Upper lobe of left lung (tissue), 6 donors: Measurements from ENCODE around the gene ARHGAP24. TPM values are rescaled to one million over a fixed set of nuclear protein-coding genes. Genes with fewer than 3 reads are reported as not detected.

Experiments
- ATAC-seq, 2 donors: fragments of 200-7000 bp; cut with Tn5 transposase; one replicate each; pipeline ENCODE4 v1.9.1; 2022; ENCODE audit warnings: mild to moderate bottlenecking in 2 of 2, moderate library complexity in 2 of 2; ENCODE audit not compliant: low FRiP score in 2 of 2
- DNase-seq, 2 donors: peaks; one replicate each; pipeline ENCODE4 v3.0.0-alpha.2; 2019 to 2020
- H3K27ac ChIP-seq, 4 donors: fragments of 200-600 bp; sonication (generic); one replicate each; pipeline ENCODE4 v1.5.1; 2016 to 2019
- H3K27me3 ChIP-seq, 4 donors: fragments of 200-600 bp; sonication (generic); one replicate each; pipeline ENCODE4 v1.5.1; 2017 to 2019
- H3K36me3 ChIP-seq, 4 donors: fragments of 200-600 bp; sonication (generic); one replicate each; pipeline ENCODE4 v1.5.1; 2016 to 2019
- H3K4me1 ChIP-seq, 4 donors: fragments of 200-600 bp; sonication (generic); one replicate each; pipeline ENCODE4 v1.5.1; 2018 to 2019
- H3K4me3 ChIP-seq, 4 donors: fragments of 200-600 bp; sonication (generic); one replicate each; pipeline ENCODE4 v1.5.1; 2017 to 2019; ENCODE audit warnings: mild to moderate bottlenecking in 2 of 4, moderate library complexity in 1 of 4
- H3K9me3 ChIP-seq, 4 donors: fragments of 200-600 bp; sonication (generic); one replicate each; pipeline ENCODE4 v1.5.1; 2018 to 2019
- CTCF ChIP-seq, 6 experiments: fragments of 450-650 bp in 4 of 6; fragments of 200-600 bp in 2 of 6; sonication (generic) in 2 of 6; IDR thresholded peaks; one replicate each; pipeline ENCODE4 v1.5.1; 2016 to 2019; ENCODE audit warnings: antibody characterized with exemption in 6 of 6
- EP300 ChIP-seq, 4 donors: sonication (generic); formaldehyde crosslinking; IDR thresholded peaks; one replicate each; pipeline ENCODE4 v1.5.1; 2017; ENCODE audit warnings: antibody characterized with exemption in 4 of 4, control low read depth in 2 of 4
- POLR2A ChIP-seq, 4 donors: fragments of 450-650 bp; IDR thresholded peaks; one replicate each; pipeline ENCODE4 v1.5.1; 2016 to 2017; ENCODE audit warnings: antibody characterized with exemption in 4 of 4, mild to moderate bottlenecking in 2 of 4
- POLR2AphosphoS5 ChIP-seq, 2 donors: sonication (generic); formaldehyde crosslinking; IDR thresholded peaks; one replicate each; pipeline ENCODE4 v1.5.1; 2017; ENCODE audit warnings: antibody characterized with exemption in 2 of 2
- WGBS, 2 donors: methylation state at CpG; one replicate each; pipeline ENCODE4 v1.1.5; 2017 to 2018; 5-methylcytosine and 5-hydroxymethylcytosine counted together
- total RNA-seq, 6 donors: library from RNA; depleted of rRNA in 4 of 6; stranded (reverse); fragments of >200 nt in 4 of 6; gene quantifications; one replicate each; pipeline versions ENCODE4 v1.1.0 to v1.2.1, GENCODE V29; 2016 to 2021
- donor health status: DM: no; HTN: no; CAD: no; lungs with moderate emphysema.
- donor health status: DM: no; HTN: yes; CAD: no; lungs with severe emphysema.

ARHGAP24 gene
- total RNA-seq, 6 donors from 2014 or later, result 26.4 to 92.2 (median 52.4) TPM

GRCh38 chr4:85708468-85708867, 233.5 kb downstream of the ARHGAP24 start:
- ATAC-seq (no peak), DNase-seq (no peak)
- Histone ChIP-seq H3K36me3 (no peaks in the 10 kb centered on the region), H3K9me3 (no peaks in the 10 kb centered on the region), H3K4me3 (no peak overlapping the region), H3K4me1 (no peaks in the 10 kb centered on the region), H3K27ac (no peak overlapping the region), H3K27me3 (no peaks in the 10 kb centered on the region)
- 51% methylated on average over 5 of the region's 5 CpGs for WGBS, 2 donors
- TF ChIP-seq CTCF (IDR thresholded peaks at IDR 0.05), result no peak
- TF ChIP-seq POLR2AphosphoS5 (IDR thresholded peaks at IDR 0.05), result no peak
- no peak for TF ChIP-seq POLR2A (IDR thresholded peaks at IDR 0.05)
- TF ChIP-seq EP300 (IDR thresholded peaks at IDR 0.05), result no peak

- Histone ChIP-seq H3K36me3 (no peaks in the 10 kb centered on the region), H3K9me3 (no peaks in the 10 kb centered on the region), H3K27me3 (no peaks in the 10 kb centered on the region), H3K4me3 (no peak overlapping the region), H3K4me1 (no peaks in the 10 kb centered on the region), H3K27ac (no peak overlapping the region)
- DNase-seq (no peak), ATAC-seq (no peak)
- TF ChIP-seq POLR2AphosphoS5 (IDR thresholded peaks at IDR 0.05) (no peak), CTCF (IDR thresholded peaks at IDR 0.05) (no peak), POLR2A (IDR thresholded peaks at IDR 0.05) (no peak), EP300 (IDR thresholded peaks at IDR 0.05) (no peak)
- 92 to 95% methylated on average over 5 of the region's 5 CpGs for WGBS, 2 donors
These were observed 238.1 kb downstream of the ARHGAP24 start for GRCh38 chr4:85713005-85713404.

- DNase-seq (no peak), ATAC-seq (peak in 1 of 2 donors; percentile 26)
- Histone ChIP-seq H3K4me3 (no peak overlapping the region), H3K36me3 (no peaks in the 10 kb centered on the region), H3K4me1 (no peaks in the 10 kb centered on the region), H3K27me3 (no peaks in the 10 kb centered on the region), H3K9me3 (no peaks in the 10 kb centered on the region), H3K27ac (no peak overlapping the region)
- WGBS, 2 donors, result 51 to 53% methylated on average over 3 of the region's 3 CpGs
- no peak for TF ChIP-seq CTCF (IDR thresholded peaks at IDR 0.05)
- no peak for TF ChIP-seq POLR2AphosphoS5 (IDR thresholded peaks at IDR 0.05)
- no peak for TF ChIP-seq EP300 (IDR thresholded peaks at IDR 0.05)
- no peak for TF ChIP-seq POLR2A (IDR thresholded peaks at IDR 0.05)
These were observed 241.2 kb downstream of the ARHGAP24 start for GRCh38 chr4:85715991-85716737.

- ATAC-seq (no peak), DNase-seq (no peak)
- WGBS, 2 donors, result 86 to 88% methylated on average over 1 of the region's 1 CpG
- H3K9me3 ChIP-seq, result no peaks in the 10 kb centered on the region
- TF ChIP-seq EP300 (IDR thresholded peaks at IDR 0.05), result no peak
- TF ChIP-seq POLR2A (IDR thresholded peaks at IDR 0.05), result no peak
- no peak for TF ChIP-seq POLR2AphosphoS5 (IDR thresholded peaks at IDR 0.05)
- H3K4me1 ChIP-seq, result no peaks in the 10 kb centered on the region
- H3K4me3 ChIP-seq, result no peak overlapping the region
- no peaks in the 10 kb centered on the region for H3K27me3 ChIP-seq
- no peaks in the 10 kb centered on the region for H3K36me3 ChIP-seq
- no peak overlapping the region for H3K27ac ChIP-seq
These were observed 242.4 kb downstream of the ARHGAP24 start for GRCh38 chr4:85717351-85717750.

- Histone ChIP-seq H3K9me3 (no peaks in the 10 kb centered on the region), H3K27me3 (no peaks in the 10 kb centered on the region), H3K36me3 (no peaks in the 10 kb centered on the region), H3K27ac (no peak overlapping the region), H3K4me3 (no peak overlapping the region), H3K4me1 (no peaks in the 10 kb centered on the region)
- DNase-seq (no peak), ATAC-seq (no peak)
- TF ChIP-seq POLR2A (IDR thresholded peaks at IDR 0.05), result no peak
- no peak for TF ChIP-seq POLR2AphosphoS5 (IDR thresholded peaks at IDR 0.05)
- no peak for TF ChIP-seq EP300 (IDR thresholded peaks at IDR 0.05)
- TF ChIP-seq CTCF (IDR thresholded peaks at IDR 0.05), result no peak
- WGBS, 2 donors, result 80 to 86% methylated on average over 2 of the region's 2 CpGs
These were observed 242.9 kb downstream of the ARHGAP24 start for GRCh38 chr4:85717847-85718246.
